GM23338 (cell line): ENCODE results near the gene CD68.

ENCODE experiments used
- CREB1 ChIP-seq: fragments of 250-450 bp; sonication (Bioruptor Pico); IDR thresholded peaks from 2 replicates; pipeline ENCODE4 v1.5.0; 2020; ENCODE audit warnings: low read depth, mild to moderate bottlenecking, moderate library complexity
- EZH2 ChIP-seq: fragments of 200-600 bp; sonication (generic); IDR thresholded peaks from one replicate; pipeline ENCODE4 v1.8.0; 2017; ENCODE audit warnings: antibody characterized with exemption, mild to moderate bottlenecking, low read depth; ENCODE audit not compliant: unreplicated experiment
- EZH2phosphoT487 ChIP-seq: fragments of 200-600 bp; sonication (generic); IDR thresholded peaks from one replicate; pipeline ENCODE4 v1.8.1; 2018; ENCODE audit warnings: antibody characterized with exemption; ENCODE audit not compliant: unreplicated experiment
- NANOG ChIP-seq: IDR thresholded peaks from 2 replicates; pipeline ENCODE4 v1.6.1; 2016; ENCODE audit warnings: antibody characterized with exemption, borderline replicate concordance
- TF ChIP-seq, protein P1 (sequence below), 2 experiments: fragments of 200-600 bp in 1 of 2; sonication (generic) in 1 of 2; conservative IDR thresholded peaks; 2 replicates each; pipeline versions ENCODE4 v1.5.1 to v1.6.1; 2016 to 2017; ENCODE audit warnings: antibody characterized with exemption in 2 of 2, low read depth in 2 of 2, mild to moderate bottlenecking in 2 of 2, moderate library complexity in 1 of 2

DNA sequence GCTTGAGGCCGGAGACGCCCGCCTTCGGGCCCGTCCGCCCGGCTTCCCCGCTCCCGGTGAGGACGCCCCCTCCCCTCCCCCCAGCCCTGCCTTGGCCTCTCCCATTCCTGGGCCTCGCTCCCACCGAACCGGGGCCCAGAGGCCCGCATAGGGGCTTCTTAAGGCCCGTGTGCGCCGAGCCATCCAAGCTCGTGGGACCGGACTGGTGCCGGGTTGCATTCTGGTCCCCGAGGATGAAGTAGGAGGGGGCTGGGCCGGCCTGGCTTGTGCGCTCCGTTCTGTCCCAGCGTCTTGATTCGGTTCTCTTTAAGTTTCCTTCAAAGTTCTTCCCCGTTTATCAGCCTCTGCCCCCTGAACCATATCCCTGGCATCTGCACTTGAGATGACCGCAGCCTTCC, 17.2 kb upstream of the CD68 start:
- TF ChIP-seq, protein P1, sequence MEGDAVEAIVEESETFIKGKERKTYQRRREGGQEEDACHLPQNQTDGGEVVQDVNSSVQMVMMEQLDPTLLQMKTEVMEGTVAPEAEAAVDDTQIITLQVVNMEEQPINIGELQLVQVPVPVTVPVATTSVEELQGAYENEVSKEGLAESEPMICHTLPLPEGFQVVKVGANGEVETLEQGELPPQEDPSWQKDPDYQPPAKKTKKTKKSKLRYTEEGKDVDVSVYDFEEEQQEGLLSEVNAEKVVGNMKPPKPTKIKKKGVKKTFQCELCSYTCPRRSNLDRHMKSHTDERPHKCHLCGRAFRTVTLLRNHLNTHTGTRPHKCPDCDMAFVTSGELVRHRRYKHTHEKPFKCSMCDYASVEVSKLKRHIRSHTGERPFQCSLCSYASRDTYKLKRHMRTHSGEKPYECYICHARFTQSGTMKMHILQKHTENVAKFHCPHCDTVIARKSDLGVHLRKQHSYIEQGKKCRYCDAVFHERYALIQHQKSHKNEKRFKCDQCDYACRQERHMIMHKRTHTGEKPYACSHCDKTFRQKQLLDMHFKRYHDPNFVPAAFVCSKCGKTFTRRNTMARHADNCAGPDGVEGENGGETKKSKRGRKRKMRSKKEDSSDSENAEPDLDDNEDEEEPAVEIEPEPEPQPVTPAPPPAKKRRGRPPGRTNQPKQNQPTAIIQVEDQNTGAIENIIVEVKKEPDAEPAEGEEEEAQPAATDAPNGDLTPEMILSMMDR (conservative IDR thresholded peaks at IDR 0.05; ENCODE audit: low read depth in 2 of 2), result no peak
- TF ChIP-seq EZH2phosphoT487, result no peak
- TF ChIP-seq NANOG, result no peak
- TF ChIP-seq CREB1 (CRISPR knock-in tag), result no peak
- no peak for TF ChIP-seq EZH2
